ENCODE data around the gene SPG11.

GRCh38 chr15:44711743-44712345 lies 48.4 kb upstream of the SPG11 start:
- TF ChIP-seq, protein P1, sequence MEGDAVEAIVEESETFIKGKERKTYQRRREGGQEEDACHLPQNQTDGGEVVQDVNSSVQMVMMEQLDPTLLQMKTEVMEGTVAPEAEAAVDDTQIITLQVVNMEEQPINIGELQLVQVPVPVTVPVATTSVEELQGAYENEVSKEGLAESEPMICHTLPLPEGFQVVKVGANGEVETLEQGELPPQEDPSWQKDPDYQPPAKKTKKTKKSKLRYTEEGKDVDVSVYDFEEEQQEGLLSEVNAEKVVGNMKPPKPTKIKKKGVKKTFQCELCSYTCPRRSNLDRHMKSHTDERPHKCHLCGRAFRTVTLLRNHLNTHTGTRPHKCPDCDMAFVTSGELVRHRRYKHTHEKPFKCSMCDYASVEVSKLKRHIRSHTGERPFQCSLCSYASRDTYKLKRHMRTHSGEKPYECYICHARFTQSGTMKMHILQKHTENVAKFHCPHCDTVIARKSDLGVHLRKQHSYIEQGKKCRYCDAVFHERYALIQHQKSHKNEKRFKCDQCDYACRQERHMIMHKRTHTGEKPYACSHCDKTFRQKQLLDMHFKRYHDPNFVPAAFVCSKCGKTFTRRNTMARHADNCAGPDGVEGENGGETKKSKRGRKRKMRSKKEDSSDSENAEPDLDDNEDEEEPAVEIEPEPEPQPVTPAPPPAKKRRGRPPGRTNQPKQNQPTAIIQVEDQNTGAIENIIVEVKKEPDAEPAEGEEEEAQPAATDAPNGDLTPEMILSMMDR (conservative IDR thresholded peaks at IDR 0.05; ENCODE audit: low read length): no peak
- no peak for TF ChIP-seq EZH2phosphoT487 (IDR thresholded peaks at IDR 0.05; ENCODE audit: borderline replicate concordance)
